Measurements from ENCODE around the gene PLA2G1B.

- TF ChIP-seq, protein P1, sequence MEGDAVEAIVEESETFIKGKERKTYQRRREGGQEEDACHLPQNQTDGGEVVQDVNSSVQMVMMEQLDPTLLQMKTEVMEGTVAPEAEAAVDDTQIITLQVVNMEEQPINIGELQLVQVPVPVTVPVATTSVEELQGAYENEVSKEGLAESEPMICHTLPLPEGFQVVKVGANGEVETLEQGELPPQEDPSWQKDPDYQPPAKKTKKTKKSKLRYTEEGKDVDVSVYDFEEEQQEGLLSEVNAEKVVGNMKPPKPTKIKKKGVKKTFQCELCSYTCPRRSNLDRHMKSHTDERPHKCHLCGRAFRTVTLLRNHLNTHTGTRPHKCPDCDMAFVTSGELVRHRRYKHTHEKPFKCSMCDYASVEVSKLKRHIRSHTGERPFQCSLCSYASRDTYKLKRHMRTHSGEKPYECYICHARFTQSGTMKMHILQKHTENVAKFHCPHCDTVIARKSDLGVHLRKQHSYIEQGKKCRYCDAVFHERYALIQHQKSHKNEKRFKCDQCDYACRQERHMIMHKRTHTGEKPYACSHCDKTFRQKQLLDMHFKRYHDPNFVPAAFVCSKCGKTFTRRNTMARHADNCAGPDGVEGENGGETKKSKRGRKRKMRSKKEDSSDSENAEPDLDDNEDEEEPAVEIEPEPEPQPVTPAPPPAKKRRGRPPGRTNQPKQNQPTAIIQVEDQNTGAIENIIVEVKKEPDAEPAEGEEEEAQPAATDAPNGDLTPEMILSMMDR (IDR thresholded peaks at IDR 0.05 in 8 of 11, conservative IDR thresholded peaks at IDR 0.05 in 3 of 11): no peak
- TF ChIP-seq POLR2A (IDR thresholded peaks at IDR 0.05): no peak
- TF ChIP-seq POLR2AphosphoS5 (IDR thresholded peaks at IDR 0.05): no peak
These were observed 14.8 kb upstream of the PLA2G1B start for GRCh38 chr12:120342175-120343038.
